Central memory CD4-positive, alpha-beta T cell (primary cell): ENCODE measurements around the gene YPEL1.
A peak's percentile ranks its signal among the peaks of the same experiment; 100 is the strongest.
"Not testable (repeated sequence)": the region's sequence is repeated elsewhere in the genome, so short reads cannot be mapped to it uniquely, and the experiment has no call there.

Experiments
- DNase-seq: peaks from one replicate; pipeline ENCODE4 v3.0.0; 2022

The YPEL1 gene

GRCh38 chr22:21720191-21720859 lies 15.3 kb downstream of the YPEL1 start:
- DNase-seq, result not testable (repeated sequence)

GRCh38 chr22:21719024-21719423 lies 16.6 kb downstream of the YPEL1 start:
- no peak for DNase-seq

- no peak for DNase-seq
These were observed 17.1 kb downstream of the YPEL1 start for GRCh38 chr22:21718499-21718898.

GRCh38 chr22:21716395-21717122 lies 19.0 kb downstream of the YPEL1 start:
- DNase-seq, result not testable (repeated sequence)

GRCh38 chr22:21714786-21715185 lies 20.8 kb downstream of the YPEL1 start:
- no peak for DNase-seq

GRCh38 chr22:21714059-21714770 lies 21.4 kb downstream of the YPEL1 start:
- DNase-seq, result no peak

GRCh38 chr22:21713428-21714058 lies 22.1 kb downstream of the YPEL1 start:
- no peak for DNase-seq

GRCh38 chr22:21712751-21713427 lies 22.7 kb downstream of the YPEL1 start:
- DNase-seq, result peak; percentile 49

- no peak for DNase-seq
These were observed 23.7 kb downstream of the YPEL1 start for GRCh38 chr22:21711851-21712250.

- DNase-seq, result no peak
These were observed 25.4 kb downstream of the YPEL1 start for GRCh38 chr22:21710156-21710555.

GRCh38 chr22:21709688-21710087 lies 25.9 kb downstream of the YPEL1 start:
- no peak for DNase-seq

- DNase-seq, result no peak
These were observed 26.6 kb downstream of the YPEL1 start for GRCh38 chr22:21708960-21709359.

- DNase-seq, result no peak
These were observed 27.9 kb downstream of the YPEL1 start for GRCh38 chr22:21707677-21708076.

- DNase-seq, result no peak
These were observed 31.8 kb downstream of the YPEL1 start for GRCh38 chr22:21703684-21704316.

GRCh38 chr22:21702700-21703683 lies 32.6 kb downstream of the YPEL1 start:
- no peak for DNase-seq

- no peak for DNase-seq
These were observed 33.5 kb downstream of the YPEL1 start for GRCh38 chr22:21702094-21702493.

- no peak for DNase-seq
These were observed 34.1 kb downstream of the YPEL1 start for GRCh38 chr22:21701384-21701971.

- DNase-seq, result no peak
These were observed 34.8 kb downstream of the YPEL1 start for GRCh38 chr22:21700822-21701221.

GRCh38 chr22:21699643-21700042 lies 36.0 kb downstream of the YPEL1 start:
- DNase-seq, result no peak
